NCI-H1417 (cell line): Measurements from ENCODE around the gene ZFAND6.
"Not testable (repeated sequence)": the region's sequence is repeated elsewhere in the genome, so short reads cannot be mapped to it uniquely, and the experiment has no call there.

ENCODE experiments used
- DNase-seq, 3 experiments: peaks; one replicate each; lab custom pipeline; 2025; lab: John Stamatoyannopoulos, UW

ZFAND6 gene

DNA sequence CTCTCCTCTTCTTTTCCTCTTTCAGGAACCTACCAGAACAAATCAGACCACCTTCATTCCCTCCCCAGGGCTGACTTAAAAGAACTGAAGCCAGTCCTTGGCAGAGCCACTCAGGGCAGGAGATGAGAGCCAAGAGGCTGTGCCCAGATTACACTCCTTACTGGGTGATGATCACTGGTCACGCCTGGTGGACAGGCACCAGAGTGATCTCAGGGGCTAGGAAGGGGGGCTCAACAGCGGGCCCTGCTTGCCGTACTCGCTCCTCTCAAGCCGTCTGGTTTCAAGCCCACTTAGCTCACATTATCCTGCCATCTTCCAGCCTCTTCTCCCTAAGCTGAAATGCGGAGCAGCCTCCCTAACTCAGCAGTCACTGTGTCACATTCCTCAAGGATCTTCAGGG, 91.7 kb downstream of the ZFAND6 start:
- DNase-seq, result no peak

DNA sequence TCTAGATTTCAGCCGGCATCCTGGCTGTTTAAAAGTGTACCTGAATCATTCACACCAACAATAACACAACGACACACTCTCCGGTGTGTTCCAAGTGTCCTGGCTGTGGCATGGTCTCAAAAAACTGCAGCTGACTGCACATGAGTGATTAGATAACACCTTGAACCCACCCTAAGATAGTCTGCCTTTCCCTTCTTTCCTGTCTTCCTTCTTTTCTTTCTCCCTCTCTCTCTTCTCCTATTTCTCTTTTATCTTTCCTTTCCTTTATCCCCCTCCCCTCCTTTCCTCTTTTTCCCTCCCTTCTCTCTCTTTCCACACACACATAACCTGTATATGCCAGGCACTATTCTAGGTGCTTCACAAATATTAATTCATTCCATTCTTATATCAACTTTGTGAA, 92.1 kb downstream of the ZFAND6 start:
- DNase-seq, result no peak

DNA sequence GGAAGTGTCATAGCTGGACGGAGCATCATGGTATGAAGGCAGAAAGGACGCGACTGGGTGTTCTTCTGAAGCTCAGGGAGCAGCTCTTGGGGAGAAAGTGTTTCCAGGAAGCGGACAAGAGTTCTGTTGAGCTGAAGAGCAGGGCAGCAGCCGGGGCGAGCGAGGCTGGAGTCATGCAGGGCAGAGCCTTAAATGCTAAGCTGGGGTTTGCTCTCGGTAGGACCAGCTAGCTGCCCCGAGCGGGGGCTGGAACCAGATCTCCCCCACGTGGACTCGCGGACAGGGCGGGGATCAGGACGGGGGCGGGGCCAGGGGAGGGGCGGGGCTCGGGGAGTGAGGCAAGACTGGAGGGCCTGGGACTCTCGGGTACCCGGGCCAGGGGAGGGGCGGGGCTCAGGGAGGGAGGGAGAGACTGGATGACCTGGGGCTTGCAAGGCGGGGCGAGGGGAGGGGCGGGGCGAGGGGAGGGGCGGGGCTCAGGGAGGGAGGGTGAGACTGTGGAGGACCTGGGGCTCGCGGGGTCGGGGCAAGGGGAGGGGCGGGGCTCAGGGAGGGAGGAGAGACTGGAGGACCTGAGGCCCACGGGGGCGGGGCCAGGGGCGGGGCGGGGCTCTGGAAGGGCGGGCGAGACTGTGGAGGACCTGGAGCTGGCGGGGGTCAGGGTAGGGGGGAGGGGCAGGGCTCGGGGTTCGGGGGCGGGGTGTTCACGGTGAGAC, 92.9 kb downstream of the ZFAND6 start:
- peak; percentile 77 to 95 (median 88) for DNase-seq

DNA sequence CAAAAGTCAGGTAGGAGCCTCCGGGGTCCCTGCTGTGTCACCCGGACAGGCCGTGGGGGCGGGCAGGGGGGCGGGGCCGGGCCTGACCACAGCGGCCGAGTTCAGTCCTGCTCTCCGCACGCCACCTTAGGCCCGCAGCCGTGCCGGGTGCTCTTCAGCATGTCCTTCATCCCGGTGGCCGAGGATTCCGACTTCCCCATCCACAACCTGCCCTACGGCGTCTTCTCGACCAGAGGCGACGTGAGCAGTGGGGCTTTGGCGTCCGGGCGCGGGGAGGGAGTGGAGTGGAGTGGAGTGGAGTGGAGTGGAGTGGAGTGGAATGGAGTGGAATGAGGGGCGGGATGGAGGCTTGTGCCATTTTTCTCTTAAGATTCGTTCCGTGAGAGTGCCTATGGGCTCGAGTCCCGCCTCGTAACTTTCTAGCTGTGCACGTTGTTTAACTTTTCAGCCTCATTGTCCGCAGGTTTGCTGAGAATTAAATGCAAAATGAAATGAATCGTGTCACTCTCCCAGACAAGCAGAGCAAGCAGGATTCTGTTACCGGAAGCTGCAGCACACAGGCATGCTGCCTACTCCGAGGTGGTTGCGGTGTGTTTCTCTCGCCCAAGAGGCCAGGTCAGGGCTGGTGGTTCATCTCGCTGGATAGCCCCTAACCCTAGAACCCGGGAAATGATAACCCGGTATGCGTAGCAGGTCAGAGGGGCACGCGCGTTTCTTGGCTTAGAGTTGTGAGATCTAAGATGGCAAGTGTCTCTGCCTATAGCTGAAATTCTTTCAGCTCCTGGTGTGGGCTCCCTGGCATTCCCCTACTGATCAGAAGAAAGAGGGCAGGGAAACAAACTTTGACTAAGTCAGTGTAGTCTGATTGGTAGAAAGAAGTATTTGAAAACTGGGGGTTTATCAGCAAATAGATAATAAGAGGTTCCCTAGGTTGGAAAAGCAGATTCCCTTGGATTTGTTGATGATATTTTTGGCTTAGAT, 93.7 kb downstream of the ZFAND6 start, which contains the start of gene FAH:
TSS of gene FAH (plus strand) at position 104 of the 981 bp plus-strand sequence. CDS start at position 160, 56 bp downstream.
- peak; percentile 25 to 87 (median 64) for DNase-seq

DNA sequence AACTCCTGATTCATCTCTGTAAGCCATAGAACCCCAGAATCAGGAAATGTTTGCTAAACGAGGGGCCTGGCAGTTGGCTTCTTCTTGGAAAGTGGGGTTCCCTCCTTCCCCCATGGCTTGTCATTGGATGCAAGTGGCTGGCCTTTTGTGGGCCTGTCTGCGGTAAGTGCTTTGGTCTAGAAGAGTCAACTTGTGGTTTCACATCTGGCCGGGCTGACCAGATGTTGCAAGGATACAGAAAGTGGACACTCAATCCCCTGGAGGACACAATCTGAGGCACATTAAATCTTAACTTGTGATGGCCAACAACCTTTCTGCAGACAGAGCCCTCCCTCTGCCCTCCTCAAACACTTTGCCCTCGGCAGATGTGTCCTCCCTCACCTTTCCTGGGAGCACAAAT, 94.4 kb downstream of the ZFAND6 start:
- peak in 1 of 3 experiments; percentile 34 for DNase-seq

DNA sequence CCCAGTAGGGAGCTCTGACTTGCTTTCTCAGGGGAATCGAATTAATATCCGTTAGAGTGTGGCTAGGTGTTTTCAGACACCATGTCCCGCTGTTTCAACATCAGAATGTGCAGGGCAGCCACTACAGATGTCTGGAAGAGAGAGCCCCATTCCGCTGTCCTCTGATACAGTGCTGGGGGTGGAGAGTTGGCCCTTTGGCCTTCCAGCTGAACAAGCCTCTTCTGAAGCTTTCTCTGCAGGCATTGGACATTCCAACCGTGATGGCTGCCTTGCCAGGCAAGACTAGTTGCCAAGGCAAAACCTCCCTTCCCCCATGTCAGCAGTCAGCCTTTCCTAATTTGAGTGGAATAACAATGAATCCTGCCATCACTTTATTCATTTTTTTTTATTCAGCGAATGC, 94.9 kb downstream of the ZFAND6 start:
- DNase-seq, result no peak

DNA sequence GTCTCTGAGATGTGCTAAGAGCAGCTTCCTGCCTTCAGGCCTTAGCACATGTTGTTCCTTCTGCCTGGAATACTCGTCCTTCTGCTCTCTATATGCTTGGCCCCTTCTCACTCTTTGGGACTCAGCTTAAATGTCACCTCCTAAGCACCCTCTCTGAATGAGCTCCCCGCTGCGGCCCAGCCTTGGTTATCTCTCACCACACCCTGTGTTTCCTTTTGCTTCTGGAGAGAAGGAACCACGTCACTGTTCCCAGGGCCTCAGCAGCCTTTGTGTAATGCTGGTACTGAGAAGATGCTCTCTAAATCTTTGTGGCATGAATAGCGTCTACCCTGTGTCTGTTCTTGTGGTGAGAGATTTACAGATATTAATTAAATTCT, 95.5 kb downstream of the ZFAND6 start:
- DNase-seq, result no peak

DNA sequence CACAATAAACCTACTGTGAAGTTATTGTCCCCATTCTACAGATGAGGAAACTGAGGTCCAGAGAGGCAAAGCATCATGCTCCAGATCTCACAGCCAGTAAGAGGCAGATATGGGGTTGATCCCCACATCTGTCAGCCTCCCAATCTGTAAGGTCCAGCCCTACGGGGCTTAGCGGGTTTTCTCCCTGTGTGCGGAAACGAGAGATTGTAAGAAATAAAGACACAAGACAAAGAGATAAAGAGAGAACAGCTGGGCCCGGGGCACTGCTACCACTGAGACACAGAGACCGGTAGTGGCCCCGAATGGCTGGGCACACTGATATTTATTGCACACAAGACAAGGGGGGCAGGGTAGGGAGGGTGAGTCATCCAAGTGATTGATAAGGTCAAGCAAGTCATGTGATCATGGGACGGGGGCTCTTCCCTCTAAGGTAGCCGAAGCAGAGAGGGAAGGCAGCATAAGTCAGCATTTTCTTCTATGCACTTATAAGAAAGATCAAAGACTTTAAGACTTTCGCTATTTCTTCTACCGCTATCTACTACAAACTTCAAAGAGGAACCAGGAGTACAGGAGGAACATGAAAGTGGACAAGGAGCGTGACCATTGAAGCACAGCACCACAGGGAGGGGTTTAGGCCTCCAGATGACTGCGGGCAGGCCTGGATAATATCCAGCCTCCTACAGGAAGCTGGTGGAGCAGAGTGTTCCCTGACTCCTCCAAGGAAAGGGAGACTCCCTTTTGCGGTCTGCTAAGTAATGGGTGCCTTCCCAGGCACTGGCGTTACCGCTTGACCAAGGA, 96.1 kb downstream of the ZFAND6 start:
- DNase-seq, result not testable (repeated sequence)

DNA sequence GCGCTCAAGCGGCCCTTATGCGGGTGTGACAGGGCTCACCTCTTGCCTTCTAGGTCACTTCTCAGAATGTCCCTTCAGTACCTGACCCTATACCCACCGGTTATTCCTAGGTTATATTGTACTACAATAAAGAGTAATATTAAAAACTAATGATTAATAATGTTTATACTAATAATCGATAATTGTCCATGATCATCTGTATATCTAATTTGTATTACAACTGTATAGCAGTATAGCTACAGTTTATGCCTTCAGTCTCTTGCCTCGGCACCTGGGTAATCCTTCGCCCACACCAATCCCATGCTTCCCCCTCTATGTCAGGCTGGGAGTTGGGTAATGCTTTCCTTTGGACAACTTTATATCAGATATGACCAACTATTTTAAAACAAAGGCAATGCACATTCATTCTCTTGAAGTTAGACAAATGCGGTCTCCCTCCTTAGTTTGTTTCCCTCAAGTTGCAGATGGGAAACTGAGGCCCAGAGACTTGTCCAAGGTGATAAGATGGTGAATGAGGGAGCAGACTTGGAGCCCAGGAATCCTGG, 96.8 kb downstream of the ZFAND6 start:
- no peak for DNase-seq

DNA sequence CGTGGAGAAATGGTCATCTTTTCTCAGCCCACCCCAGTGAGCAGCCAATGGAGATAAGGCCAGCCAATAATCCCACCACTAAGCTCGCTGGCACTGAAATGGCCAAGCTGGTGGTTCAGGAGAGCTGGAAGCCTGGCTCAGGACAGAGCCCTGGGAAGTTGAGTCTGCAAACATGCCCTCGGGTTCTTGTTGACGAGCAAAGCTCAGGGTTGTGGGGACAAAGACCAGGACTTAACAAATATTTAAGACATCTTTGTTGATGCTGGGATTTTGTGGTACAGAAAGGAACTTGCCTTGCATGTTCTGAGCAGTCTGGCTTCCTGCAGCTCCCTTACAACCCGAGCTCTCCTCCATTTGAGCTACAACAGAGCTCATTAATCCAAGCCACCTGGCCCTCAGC, 97.7 kb downstream of the ZFAND6 start:
- no peak for DNase-seq

DNA sequence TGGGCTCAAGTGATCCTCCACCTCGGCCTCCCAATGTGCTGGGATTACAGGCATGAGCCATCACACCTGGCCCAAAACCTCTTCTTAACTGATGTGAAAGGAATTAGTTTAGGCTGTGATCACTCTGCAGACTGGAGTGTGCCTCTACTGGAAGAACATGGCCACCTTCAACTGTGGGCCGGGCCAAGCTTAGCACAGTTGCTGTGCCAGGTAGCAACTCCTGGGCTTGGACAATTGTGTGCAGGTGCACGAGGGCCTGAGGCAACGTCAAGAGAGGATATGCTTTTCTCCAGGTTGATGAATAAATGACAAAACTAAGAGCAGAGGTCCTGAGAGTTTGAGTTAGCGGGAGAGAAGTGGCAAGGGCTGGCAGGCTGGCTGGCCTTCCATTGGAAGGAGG, 99.8 kb downstream of the ZFAND6 start:
- DNase-seq, result no peak

DNA sequence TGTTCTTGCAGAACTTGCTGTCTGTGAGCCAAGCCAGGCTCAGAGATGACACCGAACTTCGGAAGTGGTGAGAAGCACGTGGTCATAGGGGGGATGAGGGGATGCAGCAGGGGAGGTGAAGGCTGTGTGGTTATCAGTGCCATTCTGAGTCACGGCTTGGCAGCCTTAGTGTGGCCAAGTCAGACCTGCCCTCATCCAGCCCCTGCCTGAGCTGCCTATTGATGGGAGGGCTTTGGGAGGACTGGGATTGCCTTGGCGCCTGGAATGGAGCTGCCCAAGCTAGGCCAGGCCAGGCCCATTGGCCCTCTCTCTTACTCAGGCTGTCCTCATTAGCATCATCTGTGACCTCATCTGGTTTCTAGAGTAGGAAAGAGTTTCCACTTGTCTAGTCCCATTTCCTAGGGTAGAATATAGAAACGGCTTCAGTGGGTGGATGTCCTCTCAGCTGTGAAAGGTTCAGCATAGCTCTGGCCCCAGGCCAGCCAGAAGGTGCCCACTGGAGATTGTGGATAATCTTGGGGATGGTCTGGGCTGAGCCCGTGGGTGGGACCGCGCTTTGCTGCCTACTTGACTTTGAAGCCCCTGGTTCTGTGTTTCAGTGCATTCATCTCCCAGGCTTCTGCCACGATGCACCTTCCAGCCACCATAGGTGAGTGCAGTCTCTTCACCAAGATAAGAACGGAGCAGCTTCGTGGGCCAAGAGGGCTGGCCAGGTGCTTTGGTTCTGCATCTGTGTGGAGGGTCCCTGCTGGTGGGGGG, 100.5 kb downstream of the ZFAND6 start:
- DNase-seq, result no peak

DNA sequence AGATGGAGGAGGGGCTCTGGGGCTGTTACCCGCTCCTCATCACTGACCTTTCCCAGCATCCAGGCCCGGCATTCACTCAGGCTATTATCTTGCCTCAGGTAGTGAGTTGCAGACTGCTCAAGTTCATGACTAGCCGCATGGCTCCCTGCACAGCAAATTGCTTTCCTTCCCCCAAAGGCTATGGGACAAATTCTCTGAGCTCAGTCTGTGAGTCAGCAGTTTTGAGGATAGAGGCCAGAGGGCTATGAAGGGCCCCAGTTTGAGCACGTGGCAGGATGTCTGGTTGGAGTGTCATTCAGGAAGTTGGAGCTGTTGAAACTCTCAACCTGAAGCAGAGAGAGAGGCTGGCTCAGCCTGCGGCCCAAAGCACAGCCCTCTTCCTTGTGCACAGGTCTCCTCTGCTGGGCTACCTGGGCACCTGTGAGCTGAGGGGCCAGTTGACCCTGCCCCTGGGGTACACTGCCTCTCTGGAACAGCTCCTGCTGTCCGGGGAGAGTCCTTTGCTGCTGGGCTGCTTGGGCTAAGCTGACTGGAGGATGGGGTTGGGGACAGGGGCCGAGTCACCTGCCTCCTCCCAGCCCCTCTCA, 101.2 kb downstream of the ZFAND6 start:
- DNase-seq, result no peak

DNA sequence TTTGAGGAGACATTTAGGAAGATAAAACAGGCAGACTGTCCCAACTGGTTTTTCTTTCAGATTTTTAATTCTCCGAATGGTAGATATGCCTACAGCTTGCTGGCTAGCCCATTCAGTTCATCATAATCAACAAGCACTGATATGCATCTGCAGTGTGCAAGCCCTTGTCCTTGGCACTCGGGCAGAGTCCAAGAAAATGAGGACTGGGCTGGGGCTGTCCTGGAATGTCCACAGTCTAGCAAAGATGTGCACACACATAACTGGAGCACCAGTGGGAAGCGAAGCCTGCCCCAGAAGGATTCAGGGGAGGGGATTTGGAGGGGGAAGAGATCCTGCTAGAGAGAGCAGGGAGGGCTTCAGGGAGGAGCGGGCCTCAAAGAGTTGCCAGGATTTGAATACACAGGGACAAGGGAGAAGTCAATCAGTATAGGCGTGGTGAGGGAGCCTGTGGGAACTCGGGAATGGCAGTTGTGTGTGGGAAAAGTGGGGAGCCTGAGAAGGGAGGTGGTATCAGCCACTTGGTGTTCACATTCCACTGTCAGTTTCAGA, 102.1 kb downstream of the ZFAND6 start:
- no peak for DNase-seq

DNA sequence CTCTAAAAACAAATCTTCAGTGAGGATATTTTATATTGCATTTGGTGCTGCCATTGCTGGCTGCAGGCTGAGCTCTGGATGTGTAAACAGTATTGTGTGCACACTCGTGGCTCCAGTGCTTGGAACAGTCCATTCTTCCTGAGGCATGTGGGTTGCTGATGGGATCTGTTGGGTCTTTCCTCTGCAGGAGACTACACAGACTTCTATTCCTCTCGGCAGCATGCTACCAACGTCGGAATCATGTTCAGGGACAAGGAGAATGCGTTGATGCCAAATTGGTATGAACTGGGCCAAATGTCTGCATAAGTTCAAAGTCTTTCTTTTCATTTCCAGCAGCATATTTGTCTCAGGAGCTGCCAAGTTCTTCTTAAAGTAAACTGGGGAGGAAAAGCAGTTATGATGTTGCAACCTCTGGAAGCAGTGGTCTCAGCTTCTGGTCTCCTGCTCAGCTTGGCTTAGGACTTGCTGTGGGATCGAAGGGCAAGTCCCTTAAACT, 102.6 kb downstream of the ZFAND6 start:
- no peak for DNase-seq

DNA sequence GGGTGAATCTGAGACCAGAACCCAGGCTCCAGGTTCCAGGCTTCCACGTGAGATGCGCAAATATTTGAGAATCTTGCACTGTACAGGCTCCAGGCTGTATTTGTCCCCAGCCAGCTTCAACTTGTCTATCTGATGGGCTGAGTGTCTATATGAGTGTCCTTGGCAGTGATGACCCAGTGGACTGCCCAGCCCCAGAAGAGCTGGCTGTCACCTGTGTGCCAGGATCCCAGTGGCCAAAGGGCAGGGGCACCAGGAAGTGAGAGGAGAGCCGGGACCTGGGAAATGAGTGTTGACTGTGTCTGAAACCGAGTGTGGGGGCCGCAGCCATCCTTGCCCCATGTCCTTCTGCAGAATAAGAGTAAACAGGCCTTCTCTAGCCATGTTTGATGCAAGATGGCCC, 103.7 kb downstream of the ZFAND6 start:
- DNase-seq, result no peak

DNA sequence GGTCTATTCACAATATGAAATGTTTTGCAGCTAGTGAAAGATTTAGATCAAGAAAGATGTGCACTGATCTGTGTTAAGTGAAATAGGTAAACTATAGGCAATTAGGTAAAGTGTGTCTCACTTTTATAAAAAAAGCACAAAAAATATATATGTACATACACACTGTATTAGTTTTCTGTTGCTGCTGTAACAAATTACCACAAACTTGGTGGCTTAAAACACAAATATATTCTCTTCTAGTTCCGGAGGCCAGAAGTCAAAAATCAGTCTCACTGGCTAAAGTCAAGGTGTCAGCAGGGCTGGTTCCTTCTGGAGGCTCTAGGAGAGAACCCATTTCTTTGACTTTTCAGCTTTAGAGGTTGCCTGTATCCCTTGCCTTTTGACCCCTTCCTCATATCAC, 104.4 kb downstream of the ZFAND6 start:
- no peak for DNase-seq

DNA sequence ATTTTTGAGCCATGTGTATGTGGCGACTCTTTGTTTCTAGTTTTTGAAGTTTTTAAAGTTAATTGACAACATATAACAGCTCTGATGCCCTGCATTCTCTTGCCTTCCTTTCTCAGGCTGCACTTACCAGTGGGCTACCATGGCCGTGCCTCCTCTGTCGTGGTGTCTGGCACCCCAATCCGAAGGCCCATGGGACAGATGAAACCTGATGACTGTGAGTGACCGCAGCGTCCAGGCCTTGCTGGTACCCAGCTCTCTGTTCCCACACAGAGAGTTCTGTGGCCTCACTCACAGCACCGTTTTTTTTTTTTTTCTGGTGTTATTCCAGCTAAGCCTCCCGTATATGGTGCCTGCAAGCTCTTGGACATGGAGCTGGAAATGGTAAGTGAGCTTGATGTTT, 108.5 kb downstream of the ZFAND6 start:
- no peak for DNase-seq

DNA sequence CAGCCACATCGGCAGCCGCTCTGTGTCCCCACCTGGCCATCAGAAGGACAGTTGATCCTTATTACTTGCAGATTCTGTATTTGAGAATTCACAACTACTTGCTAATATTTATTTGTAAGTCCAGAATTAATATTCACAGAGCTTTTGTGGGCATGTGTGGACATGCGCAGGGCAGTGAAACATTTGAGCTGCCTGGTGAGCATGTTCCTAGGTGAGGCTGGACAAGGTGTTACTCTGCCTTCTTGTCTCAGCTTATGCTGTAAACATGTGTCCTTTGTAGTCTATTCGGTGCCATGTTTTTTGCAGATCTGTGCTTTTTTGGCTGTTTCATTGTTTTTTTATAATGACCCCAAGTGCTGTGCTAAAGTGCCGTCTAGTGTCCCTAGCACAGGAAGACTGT, 108.9 kb downstream of the ZFAND6 start:
- DNase-seq, result peak in 1 of 3 experiments; percentile 17

DNA sequence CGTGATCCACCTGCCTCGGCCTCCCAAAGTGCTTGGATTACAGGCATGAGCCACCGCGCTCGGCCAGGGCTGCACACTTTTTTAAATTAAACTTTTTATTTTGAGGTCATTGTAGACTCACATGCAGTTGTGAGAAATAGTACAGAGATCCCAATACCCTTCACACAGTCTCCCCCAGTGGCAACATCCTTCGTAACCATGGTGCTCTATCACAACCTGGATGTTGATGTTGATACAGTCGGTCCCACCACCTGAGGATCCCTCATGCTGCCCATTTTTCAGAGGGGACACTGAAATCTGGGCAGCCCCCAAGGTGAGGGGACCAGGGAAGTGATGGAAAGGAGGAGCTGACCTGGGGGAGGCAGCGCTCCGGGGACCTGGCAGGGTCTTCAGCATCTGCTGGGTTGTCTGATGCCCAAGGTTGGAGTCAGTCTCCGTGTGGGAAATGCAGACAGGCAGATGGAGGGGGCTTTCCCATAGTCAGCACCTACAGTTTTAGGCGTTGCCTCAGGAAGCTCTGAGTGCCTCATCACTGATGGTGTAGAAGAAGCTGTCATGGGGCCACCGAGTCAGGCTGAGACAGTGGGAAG, 110.4 kb downstream of the ZFAND6 start:
- no peak for DNase-seq
